Measurements from ENCODE around the gene GEMIN2. TPM values are rescaled to one million over a fixed set of nuclear protein-coding genes. Genes with fewer than 3 reads are reported as not detected.
"Not testable (repeated sequence)": the region's sequence is repeated elsewhere in the genome, so short reads cannot be mapped to it uniquely, and the experiment has no call there.

The GEMIN2 gene
- polyA plus RNA-seq, 2 of the 4 experiments (the other 2 are of a cell fraction) = 30.6 to 67.8 TPM

- no peak for TF ChIP-seq REST (IDR thresholded peaks at IDR 0.05)
- no peak for TF ChIP-seq FOSL2 (IDR thresholded peaks at IDR 0.05)
- TF ChIP-seq FOSL2 (CRISPR knock-in tag; IDR thresholded peaks at IDR 0.05) = no peak
- no peak for TF ChIP-seq MYC (IDR thresholded peaks at IDR 0.05; ENCODE audit: borderline replicate concordance, low read length)
- no peak for TF ChIP-seq FOSB (CRISPR knock-in tag; IDR thresholded peaks at IDR 0.05)
- no peak for TF ChIP-seq ZFP36 (IDR thresholded peaks at IDR 0.05; ENCODE audit: borderline replicate concordance, partially characterized antibody)
- no peak for TF ChIP-seq BHLHE40 (IDR thresholded peaks at IDR 0.05; ENCODE audit: low read depth, low read length)
- TF ChIP-seq POLR2AphosphoS2 (conservative IDR thresholded peaks at IDR 0.05; ENCODE audit: low read length) = no peak
- no peak for TF ChIP-seq POLR2A (IDR thresholded peaks at IDR 0.05; ENCODE audit: low read length)
- TF ChIP-seq HOXB13 (CRISPR knock-in tag; IDR thresholded peaks at IDR 0.05; ENCODE audit: low read depth) = no peak
- TF ChIP-seq TFCP2L1 (CRISPR knock-in tag; IDR thresholded peaks at IDR 0.05) = no peak
Measured at GRCh38 chr14:39140170-39140569, 26.0 kb downstream of the GEMIN2 start (continued).

DNA sequence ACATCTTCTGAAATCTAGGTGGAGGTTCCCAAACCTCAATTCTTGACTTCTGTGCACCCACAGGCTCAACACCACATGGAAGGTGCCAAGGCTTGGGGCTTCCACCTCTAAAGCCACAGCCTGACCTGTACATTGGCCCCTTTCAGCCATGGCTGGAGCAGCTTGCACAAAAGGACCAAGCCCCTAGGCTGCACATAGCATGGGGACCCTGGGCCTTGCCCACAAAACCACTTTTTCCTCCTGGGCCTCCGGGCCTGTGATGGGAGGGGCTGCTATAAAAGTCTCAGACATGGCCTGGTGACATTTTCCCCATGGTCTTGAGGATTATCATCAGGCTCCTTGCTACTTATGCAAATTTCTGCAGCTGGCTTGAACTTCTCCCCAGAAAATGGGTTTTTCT lies 27.5 kb downstream of the GEMIN2 start:
- ATAC-seq; H3K9me3 ChIP-seq; H3K4me3 ChIP-seq; DNase-seq (ENCODE audit: low read depth in 1 of 2, low spot score in 1 of 2); H3K4me1 ChIP-seq; POLR2A ChIA-PET; H3K4me2 ChIP-seq; H3K27ac ChIP-seq; FAIRE-seq: not testable (repeated sequence)
- CTCF ChIA-PET = interaction anchor here (0.7 kb wide), 1 partner anchor 62 kb away, joined by 3 read pairs; no protein-coding TSS in a partner anchor
- WGBS (ENCODE audit: missing lambda C conversion rate) = 90% methylated on average over 1 of the region's 1 CpG
- peak; percentile 88 for TF ChIP-seq ZFP36 (IDR thresholded peaks at IDR 0.05; ENCODE audit: borderline replicate concordance, partially characterized antibody)

- DNase-seq (ENCODE audit: low read depth in 1 of 2, low spot score in 1 of 2); POLR2A ChIA-PET; H3K4me3 ChIP-seq; H3K9me3 ChIP-seq; H3K4me1 ChIP-seq; H3K4me2 ChIP-seq; FAIRE-seq; ATAC-seq; CTCF ChIA-PET; H3K27ac ChIP-seq: not testable (repeated sequence)
- 82% methylated on average over 2 of the region's 2 CpGs for WGBS (ENCODE audit: missing lambda C conversion rate)
Measured at GRCh38 chr14:39143226-39143625, 29.1 kb downstream of the GEMIN2 start.

- Histone ChIP-seq H3K9me3 (peaks cover 6% of the 10 kb centered on the region; the same call in 2 of the 3 replicates), H3K4me1 (no peaks in the 10 kb centered on the region), H3K4me2 (no peak overlapping the region), H3K27ac (no peak overlapping the region), H3K4me3 (no peak overlapping the region)
- FAIRE-seq (no peak), DNase-seq (ENCODE audit: low read depth in 1 of 2, low spot score in 1 of 2) (no peak), ATAC-seq (no peak)
- CTCF ChIA-PET = interaction anchor here (1.2 kb wide), 1 partner anchor 25 kb away, joined by 3 read pairs; the partner anchor contains the start of gene TRAPPC6B
- POLR2A ChIA-PET = interaction anchor here (0.8 kb wide), 1 partner anchor 25 kb away, joined by 4 read pairs; the partner anchor contains the start of gene TRAPPC6B
- WGBS (ENCODE audit: missing lambda C conversion rate) = 78% methylated on average over 7 of the region's 7 CpGs
- no peak for TF ChIP-seq MYC (IDR thresholded peaks at IDR 0.05; ENCODE audit: borderline replicate concordance, low read length)
- TF ChIP-seq, protein P1, sequence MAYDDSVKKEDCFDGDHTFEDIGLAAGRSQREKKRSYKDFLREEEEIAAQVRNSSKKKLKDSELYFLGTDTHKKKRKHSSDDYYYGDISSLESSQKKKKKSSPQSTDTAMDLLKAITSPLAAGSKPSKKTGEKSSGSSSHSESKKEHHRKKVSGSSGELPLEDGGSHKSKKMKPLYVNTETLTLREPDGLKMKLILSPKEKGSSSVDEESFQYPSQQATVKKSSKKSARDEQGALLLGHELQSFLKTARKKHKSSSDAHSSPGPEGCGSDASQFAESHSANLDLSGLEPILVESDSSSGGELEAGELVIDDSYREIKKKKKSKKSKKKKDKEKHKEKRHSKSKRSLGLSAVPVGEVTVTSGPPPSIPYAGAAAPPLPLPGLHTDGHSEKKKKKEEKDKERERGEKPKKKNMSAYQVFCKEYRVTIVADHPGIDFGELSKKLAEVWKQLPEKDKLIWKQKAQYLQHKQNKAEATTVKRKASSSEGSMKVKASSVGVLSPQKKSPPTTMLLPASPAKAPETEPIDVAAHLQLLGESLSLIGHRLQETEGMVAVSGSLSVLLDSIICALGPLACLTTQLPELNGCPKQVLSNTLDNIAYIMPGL (CRISPR knock-in tag; IDR thresholded peaks at IDR 0.05; ENCODE audit: borderline replicate concordance) = no peak
- no peak for TF ChIP-seq BHLHE40 (IDR thresholded peaks at IDR 0.05; ENCODE audit: low read depth, low read length)
- no peak for TF ChIP-seq POLR2AphosphoS2 (conservative IDR thresholded peaks at IDR 0.05; ENCODE audit: low read length)
- no peak for TF ChIP-seq NPAS2 (CRISPR knock-in tag; IDR thresholded peaks at IDR 0.05; ENCODE audit: borderline replicate concordance)
- TF ChIP-seq, protein P2, sequence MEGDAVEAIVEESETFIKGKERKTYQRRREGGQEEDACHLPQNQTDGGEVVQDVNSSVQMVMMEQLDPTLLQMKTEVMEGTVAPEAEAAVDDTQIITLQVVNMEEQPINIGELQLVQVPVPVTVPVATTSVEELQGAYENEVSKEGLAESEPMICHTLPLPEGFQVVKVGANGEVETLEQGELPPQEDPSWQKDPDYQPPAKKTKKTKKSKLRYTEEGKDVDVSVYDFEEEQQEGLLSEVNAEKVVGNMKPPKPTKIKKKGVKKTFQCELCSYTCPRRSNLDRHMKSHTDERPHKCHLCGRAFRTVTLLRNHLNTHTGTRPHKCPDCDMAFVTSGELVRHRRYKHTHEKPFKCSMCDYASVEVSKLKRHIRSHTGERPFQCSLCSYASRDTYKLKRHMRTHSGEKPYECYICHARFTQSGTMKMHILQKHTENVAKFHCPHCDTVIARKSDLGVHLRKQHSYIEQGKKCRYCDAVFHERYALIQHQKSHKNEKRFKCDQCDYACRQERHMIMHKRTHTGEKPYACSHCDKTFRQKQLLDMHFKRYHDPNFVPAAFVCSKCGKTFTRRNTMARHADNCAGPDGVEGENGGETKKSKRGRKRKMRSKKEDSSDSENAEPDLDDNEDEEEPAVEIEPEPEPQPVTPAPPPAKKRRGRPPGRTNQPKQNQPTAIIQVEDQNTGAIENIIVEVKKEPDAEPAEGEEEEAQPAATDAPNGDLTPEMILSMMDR (IDR thresholded peaks at IDR 0.05) = no peak
- no peak for TF ChIP-seq EHF (CRISPR knock-in tag; IDR thresholded peaks at IDR 0.05)
- TF ChIP-seq KDM5A (IDR thresholded peaks at IDR 0.05) = no peak
- no peak for TF ChIP-seq SMC3 (IDR thresholded peaks at IDR 0.05)
- no peak for TF ChIP-seq ATOH8 (CRISPR knock-in tag; IDR thresholded peaks at IDR 0.05; ENCODE audit: low read depth)
- TF ChIP-seq JUNB (IDR thresholded peaks at IDR 0.05) = no peak
- no peak for TF ChIP-seq CBX8 (IDR thresholded peaks at IDR 0.05)
- no peak for TF ChIP-seq USF2 (IDR thresholded peaks at IDR 0.05)
- TF ChIP-seq CHD2 (IDR thresholded peaks at IDR 0.05; ENCODE audit: low read length, partially characterized antibody) = no peak
Measured at GRCh38 chr14:39145266-39145966, 31.3 kb downstream of the GEMIN2 start.
